ENCODE data around the gene RRM2.
"Not testable (repeated sequence)": the region's sequence is repeated elsewhere in the genome, so short reads cannot be mapped to it uniquely, and the experiment has no call there.

Gene RRM2

GRCh38 chr2:10128420-10128819, 5.9 kb downstream of the RRM2 start:
- in situ Hi-C loops (cut with HindIII; ENCODE audit: low sequenced_read_pairs): loop anchor here (10.0 kb wide), 2 partner anchors 306 to 536 kb away; no protein-coding TSS in a partner anchor

- in situ Hi-C loops (cut with HindIII; ENCODE audit: low sequenced_read_pairs): loop anchor here (10.0 kb wide), 2 partner anchors 305 to 535 kb away; no protein-coding TSS in a partner anchor
Observed at GRCh38 chr2:10129490-10129889, 7.0 kb downstream of the RRM2 start.

GRCh38 chr2:10132043-10132575, 9.6 kb downstream of the RRM2 start:
- in situ Hi-C loops (cut with HindIII; ENCODE audit: low sequenced_read_pairs): no loop called here

- in situ Hi-C loops (cut with HindIII; ENCODE audit: low sequenced_read_pairs): no loop called here
Observed at GRCh38 chr2:10132596-10132995, 10.1 kb downstream of the RRM2 start.

- in situ Hi-C loops (cut with HindIII; ENCODE audit: low sequenced_read_pairs): no loop called here
Observed at GRCh38 chr2:10132996-10133647, 10.6 kb downstream of the RRM2 start.

DNA sequence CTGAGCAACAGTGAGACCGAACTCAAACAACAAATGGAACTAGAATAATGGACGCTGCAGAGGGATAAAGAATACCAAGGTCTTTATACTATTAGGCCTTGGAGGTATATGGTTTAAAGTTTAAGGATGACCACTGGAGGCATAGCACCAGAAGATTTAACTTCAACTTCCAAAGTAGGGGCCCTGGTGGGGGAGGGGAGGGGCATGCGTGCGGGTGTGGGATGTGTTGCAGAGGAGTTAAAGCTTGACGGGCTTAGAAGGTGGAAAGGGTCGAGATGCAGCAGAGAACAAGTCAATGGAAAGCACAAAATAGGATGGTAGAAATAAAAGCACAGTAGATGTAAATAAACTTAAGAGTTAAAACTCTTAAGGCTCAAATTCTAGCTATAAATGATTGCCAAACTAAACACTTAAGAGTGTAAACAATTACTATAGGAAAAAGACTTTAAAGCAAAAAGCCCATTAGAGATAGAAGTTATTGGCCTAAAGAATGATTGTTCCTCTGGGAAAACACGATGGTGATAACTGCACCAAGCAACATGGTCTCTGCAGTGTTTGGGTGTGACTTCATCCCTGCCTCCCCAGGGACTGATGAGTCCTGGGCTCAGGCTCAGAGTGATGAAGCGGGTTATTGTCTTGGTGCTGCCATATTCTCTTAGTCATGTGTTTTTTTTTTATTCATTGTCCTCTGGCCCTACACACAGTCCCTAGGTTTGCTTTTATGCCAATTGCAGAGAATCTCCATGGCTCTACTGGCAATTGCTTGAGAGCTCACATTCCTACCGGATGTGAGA, 13.0 kb downstream of the RRM2 start:
- in situ Hi-C loops (cut with HindIII; ENCODE audit: low sequenced_read_pairs): no loop called here

DNA sequence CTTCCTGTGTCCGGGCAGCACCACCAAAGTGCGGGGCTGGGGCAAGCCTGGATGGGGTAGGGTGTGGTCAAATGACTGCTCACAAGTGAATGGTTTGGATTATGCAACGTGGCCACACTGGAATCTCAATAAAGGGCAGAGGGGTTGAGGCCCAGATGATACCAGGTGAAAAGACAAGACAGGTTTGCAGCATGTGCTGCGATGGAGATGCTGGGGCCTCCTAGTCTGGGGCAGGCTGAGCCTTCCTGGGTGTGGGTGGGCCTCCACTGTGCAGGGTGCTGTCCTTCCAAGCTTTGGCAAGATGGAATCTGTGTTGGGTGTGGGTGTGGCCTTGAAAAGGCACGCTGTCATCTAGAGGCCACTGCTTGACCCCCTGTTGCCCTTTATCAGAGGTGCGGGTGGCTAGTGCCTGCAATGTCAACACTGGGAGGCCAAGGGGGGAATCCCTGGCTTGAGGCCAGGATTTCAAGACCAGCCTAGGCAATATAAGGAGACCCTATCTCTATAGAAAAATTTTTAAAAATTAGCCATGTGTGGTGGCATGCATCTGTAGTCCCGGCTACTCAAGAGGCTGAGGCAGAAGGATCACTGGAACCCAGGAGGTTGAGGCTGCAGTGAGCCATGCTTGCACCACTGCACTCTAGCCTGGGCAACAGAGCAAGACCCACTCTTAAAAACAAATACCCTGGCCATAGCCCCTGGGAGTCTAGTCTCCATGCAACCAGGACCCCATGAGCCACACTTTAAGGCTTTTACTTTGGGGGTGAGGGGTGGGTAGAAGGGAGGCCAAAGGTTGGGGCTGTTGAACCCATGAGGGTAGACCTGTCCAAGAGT, 13.8 kb downstream of the RRM2 start:
- in situ Hi-C loops (cut with HindIII; ENCODE audit: low sequenced_read_pairs): no loop called here

DNA sequence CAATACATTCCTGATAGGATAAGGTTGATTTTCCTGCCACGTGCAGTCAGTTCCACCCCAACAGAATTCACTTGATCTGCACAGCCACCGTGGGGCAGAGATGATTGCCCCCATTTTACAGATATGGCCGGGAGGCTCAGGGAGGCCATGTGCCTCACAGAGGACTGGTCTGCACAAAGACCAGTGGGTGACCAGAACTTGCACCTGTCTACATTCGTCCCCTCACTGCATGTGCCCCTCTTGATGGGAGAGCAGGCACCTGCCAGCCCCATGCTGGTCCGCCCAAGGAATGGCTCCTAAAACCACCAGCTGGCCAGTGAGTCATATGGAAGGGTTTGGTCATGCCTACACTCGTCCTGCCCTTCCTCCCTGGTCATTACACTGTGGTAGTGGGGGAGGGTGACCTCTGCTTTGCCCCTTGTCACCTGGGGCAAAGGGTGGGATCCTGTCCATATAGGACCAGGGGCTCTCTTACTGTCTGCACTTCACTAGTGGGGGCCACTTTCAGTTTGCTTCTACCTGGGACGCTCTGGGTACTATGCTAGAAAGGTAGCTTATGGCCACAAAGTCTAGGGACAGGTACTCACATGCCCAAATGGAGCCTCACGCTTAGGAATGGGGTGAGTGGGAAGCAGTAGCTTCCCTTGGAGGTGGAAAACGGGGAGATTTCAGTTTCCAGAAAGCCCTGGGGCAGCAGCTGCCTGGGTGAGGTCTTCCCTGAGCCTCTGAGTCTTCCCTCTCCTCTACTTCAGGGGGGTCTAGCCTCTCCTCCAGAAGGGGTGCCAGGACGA, 14.7 kb downstream of the RRM2 start:
- in situ Hi-C loops (cut with HindIII; ENCODE audit: low sequenced_read_pairs): no loop called here

DNA sequence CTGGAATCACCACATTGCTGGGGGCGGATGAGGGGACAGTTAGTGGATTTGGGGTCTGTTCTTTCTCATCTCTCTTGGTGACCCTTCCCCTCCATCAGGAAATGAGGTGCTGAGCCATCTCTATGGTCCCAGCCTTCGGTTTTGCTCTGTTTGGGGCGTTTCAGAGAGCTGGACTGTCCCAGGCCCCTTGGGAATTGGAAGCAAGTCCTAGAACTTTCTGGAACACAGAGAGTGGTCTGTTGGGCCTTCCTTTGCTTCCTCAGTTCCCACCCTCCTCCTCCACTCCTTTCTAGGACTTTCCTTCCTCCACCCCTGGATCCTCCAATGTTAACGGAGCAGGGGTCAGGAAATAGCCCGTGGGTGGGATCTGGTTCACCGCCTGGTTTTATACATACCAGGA, 17.0 kb downstream of the RRM2 start:
- in situ Hi-C loops (cut with HindIII; ENCODE audit: low sequenced_read_pairs): no loop called here

DNA sequence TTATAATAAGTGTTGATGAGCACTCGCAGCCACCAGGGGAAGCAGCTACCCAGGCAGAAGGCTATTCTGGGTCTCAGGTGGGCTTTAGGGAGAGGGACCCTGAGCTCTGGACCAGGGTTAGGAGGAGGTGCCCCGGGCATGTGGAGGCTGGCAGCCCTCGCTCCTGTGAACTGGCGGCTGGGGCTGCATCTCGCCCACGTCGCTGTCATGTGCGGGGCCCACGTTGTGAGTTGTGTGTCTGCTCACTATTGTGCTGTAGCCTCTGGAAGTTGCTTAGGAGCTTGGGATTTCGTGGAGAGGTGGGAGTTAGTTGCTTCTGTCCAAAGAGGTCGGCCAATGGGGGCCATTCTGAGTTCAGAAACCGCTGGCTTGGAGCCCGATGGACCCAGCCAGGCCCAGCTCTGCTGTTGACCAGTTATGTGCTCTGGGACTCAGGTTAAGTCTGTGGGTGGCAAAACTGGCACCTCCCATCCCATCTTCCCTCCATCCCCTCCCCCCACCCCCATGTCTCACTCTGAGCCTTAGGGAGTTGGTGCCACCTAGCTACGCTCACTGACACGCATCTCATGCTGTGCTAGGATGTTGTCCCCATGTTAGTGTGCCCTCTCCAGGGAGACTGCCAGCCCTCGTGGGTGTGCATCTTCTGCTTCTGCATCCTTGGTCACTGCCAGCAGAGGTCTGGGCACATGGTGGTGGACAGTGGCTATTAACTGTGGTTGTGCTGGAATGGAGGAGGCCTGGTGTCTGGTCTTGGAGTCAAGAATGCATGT, 18.5 kb downstream of the RRM2 start:
- in situ Hi-C loops (cut with HindIII; ENCODE audit: low sequenced_read_pairs): no loop called here

DNA sequence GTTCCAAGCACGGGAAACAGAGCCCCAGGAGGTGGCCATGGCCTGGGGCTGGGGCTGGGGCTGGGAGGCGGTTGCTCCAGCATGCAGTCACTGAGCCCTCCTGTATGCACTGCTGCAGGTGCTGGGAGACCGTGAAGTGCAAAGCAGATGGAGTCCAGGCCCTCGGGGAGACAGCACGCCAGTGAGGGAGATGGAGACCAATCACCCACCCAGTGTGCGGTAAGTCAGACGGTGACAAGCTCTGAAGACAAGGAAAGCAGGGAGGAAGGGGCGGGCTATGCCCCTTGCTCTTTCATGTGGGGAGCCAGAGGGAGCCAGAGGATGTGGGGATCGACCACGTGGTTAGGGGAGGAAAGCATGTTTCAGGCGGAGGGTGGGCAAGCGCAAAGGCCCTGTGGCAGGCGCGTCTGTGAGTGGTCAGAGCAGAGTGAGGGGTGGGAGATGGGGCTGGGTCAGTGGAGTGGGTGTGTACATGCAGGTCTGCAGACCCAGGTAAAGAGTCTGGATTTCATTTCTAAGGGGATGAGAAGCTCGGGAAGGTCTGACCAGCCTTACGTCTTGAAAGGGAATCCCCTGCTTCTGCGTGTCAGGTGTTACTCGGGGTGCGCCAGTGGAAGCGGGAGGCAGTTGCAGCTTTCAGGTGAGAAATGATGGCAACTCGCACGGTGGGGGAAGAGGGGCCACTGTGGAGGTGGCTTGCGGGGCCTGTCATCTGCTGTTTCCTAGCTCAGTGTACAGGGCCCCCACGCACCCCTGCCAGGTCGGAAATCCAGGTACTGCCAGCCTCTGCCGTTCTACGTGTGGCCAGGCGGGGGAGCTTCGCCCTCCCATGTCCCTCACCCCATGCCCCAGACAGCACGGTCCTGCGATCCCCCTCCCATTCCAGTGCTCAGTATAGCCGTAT, 19.4 kb downstream of the RRM2 start:
- in situ Hi-C loops (cut with HindIII; ENCODE audit: low sequenced_read_pairs): no loop called here

- in situ Hi-C loops (cut with HindIII; ENCODE audit: low sequenced_read_pairs): no loop called here
Observed at GRCh38 chr2:10142640-10142965, 20.1 kb downstream of the RRM2 start.

DNA sequence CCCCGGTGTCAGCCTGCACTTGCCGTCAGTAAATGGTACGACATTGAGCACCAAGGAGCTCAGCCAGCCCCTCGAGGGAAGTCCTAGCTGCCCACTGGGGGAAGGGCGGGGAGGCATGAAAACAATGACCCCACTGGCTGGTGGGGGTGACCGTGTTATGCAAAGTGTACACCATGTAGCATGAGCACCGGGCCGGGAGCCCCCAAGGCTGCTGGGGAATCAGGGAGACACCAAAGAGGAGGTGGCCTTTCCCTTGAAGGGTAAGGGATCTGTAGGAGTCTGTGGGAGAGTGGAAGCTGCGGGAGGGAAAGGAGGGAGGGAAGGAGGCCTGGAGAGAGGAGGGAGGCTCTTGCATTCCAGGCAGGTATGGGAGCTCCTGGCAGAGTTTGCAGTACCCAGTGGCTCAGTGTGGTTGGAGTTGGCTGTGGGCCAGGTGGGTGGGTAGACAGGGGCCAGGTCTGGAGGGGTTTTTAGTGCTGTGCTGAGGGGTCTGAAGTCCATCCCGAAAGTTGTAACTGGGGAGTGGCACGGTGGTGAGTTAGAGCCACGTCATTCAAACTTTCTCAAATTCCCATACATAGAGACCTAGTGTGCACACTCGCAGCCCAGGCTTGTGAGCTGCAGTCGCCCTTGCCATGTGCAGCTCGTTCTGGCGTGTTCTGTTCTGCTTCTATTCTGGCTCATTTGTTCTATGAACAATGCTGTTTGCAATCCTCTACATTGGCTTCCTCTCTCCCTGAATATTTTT, 22.4 kb downstream of the RRM2 start:
- in situ Hi-C loops (cut with HindIII; ENCODE audit: low sequenced_read_pairs): no loop called here

DNA sequence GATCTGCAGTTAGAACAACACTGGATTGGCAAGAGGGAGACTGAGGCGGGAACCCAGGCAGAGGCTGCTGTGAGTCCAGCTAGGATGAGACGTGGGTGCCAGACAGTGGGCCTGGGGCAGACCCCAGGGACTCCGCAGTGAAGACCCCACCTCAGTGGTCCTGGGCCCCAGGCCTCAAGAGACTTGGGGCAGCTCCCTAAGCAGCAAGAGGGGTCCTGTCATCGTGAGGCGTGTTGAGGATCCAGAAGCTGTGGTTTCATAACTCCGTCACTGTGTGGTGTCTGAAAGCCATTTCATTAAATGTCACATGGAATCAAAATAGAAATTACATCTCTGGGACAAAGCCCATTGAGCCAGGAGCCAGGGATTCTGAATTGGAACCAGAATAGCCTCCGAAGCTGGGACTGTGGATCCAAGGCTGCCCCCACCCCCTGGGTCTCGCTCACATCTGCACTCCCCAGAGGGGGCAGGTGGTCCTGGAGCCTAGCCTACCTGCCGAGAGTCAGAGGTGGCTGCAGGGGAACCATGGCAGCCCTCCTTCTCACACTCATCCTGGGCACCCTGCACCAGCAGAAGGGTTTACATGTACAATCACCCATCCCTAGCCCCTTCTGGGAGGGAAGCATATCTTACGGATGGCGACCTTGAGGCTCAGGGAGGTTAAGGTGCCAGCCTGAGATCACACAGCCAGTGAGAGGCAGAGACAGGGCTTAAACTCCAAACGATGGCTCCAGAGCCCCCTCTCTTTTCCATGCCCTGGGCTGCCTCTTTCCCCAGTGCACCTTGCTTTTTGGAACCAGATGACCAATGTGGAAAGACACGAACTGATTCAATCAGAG, 23.2 kb downstream of the RRM2 start:
- in situ Hi-C loops (cut with HindIII; ENCODE audit: low sequenced_read_pairs): no loop called here

- in situ Hi-C loops (cut with HindIII; ENCODE audit: low sequenced_read_pairs): no loop called here
Observed at GRCh38 chr2:10146366-10147005, 23.9 kb downstream of the RRM2 start.

- in situ Hi-C loops (cut with HindIII; ENCODE audit: low sequenced_read_pairs): not testable (repeated sequence)
Observed at GRCh38 chr2:10147050-10147660, 24.6 kb downstream of the RRM2 start.
